NCI-H510A (cell line): ENCODE measurements around the gene FUS.
A peak's percentile ranks its signal among the peaks of the same experiment; 100 is the strongest.
"Not testable (repeated sequence)": the region's sequence is repeated elsewhere in the genome, so short reads cannot be mapped to it uniquely, and the experiment has no call there.

Experiments
- DNase-seq: peaks from one replicate; lab custom pipeline; 2025; lab: John Stamatoyannopoulos, UW

The FUS gene

DNA sequence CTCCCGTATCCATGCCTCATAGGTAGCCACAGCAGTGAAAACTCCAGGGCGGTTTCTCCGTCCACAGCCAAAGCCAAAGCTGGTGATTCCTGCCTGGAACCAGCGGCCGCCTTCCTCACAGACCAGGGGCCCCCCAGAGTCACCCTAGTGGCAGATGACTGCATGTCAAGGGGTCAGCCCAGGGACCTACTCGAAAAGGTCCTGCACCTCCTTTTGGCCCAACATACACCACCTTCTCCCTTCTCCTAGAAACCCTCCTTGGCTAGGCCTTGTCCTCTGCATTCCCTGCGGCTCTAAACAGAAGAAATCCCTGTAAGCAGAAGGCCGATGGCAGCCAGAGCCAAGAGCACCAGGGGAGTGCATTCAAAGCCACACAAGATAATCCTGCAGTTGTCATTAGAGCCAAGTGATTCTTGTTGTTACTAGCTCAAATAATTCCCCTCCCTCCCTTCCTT lies 36.2 kb upstream of the FUS start:
- no peak for DNase-seq

DNA sequence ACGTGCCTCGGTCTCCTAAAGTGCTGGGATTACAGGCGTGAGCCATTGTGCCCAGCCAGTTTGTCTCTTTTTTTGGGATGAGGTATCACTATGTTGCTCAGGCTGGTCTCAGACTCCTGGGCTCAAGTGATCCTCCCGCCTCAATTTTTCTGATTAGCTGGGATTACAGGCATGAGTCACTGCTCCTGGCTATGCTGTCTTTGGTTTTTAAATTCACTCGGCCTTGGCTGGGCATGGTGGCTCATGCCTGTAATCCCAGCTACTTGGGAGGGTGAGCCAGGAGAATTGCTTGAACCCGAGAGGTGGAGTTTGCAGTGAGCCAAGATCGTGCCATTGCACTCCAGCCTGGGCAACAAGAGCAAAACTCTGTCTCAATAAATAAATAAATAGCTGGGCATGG lies 35.5 kb upstream of the FUS start:
- DNase-seq: not testable (repeated sequence)

DNA sequence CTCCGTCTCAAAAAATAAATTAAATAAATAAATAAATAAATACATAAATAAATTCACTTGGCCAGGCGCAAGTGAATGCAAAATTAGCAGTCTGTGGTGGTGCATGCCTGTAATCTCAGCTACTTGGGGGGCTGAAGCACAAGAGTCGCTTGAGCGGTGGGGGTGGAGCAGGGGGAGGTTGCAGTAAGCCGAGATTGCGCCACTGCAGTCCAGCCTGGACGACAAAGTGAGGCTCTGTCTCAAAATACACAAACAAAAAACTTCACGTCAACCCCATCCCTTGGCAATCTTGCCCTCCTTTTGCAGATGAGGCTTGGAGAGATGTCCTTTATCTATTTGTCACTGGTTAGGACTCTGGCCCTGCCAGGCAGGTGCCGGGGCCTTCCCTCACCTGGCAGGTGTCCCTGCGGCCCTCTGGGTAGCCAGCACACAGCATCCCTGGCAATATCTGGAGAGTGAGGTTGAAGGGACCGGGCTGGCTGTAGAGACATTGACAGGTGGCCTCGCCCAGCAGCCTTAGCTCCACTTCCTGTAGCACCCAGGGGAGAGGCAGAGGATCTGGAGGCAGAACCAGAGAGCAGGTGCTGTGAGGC lies 34.4 kb upstream of the FUS start:
- peak; percentile 66 for DNase-seq

DNA sequence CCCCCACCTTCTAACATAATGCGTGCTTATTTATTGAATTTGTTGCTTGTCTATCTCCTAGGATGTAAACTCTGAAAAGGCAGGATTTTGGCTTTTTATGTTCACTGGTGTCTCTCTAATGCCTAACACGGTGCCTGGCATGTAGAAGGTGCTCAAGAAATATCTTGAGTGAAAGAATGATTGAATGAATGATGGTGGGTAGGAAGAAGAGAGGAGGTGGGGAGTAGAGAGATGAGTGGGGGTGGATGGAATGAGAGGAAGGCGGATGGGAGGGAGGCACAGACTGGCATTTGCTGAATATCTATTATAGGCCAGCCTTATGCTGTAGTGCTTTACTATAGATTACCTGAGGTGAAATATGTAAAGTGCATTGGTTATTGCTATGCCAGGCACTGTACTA lies 32.4 kb upstream of the FUS start:
- DNase-seq: no peak

DNA sequence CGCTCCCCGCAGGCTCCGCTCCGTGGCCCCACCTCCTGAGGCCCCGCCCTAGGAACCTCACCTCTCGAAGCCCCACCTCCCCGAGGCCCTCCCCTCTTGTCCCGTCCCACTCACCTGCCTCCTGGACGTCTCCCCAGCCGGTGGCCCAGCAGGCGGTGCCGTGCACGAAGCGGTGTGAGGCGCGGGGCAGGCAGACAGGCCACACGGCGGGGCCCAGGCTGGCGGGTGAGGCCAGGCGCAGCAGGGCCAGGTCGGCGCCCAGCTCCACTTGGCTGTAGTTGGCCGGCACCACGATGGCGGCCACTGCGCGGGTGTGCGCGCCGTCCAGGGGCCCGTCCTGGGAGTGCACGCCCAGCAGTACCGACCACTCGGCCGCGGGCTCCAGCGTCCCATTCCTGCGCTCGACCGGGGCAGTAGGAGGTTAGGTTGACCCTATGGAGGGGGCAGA lies 31.6 kb upstream of the FUS start:
- DNase-seq: no peak

DNA sequence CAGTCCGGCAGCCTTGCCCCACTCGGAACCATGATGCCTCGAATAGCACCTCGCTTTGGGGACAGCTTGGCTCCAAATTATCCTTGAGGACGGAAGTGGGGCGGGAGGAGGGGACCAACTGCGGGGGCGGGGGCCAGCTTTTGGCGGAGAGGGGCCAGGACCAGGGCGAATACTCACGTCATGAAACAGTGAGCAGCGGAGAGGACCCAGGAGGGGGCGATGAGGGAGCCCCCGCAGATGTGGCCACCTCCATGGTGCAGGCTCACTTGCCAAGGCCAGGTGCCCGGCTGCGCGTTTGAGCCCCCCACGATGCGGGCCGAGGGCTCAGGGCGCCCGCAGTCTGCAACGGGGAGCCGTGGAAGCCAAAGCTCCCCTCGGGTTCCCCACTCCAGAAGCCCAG lies 31.0 kb upstream of the FUS start:
- DNase-seq: no peak

DNA sequence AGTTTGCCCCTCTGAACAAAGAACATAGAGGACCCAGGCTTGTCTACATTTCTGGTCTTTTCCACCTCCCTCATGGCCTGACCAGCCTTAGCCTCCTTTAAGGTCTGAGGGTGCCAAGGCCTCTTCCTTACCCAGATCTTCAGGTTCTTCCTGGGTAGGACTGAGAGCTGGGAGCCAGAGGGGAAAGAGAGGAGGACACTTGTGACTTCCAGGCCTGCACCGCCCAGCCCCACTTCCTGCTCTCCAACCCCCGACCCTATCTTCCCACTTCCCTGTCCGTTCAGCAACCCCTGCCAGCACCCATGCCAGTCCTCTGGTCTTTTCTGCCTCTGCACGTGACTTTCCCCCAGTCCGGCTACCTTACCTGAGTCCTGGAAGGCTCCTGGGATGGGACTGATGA lies 30.6 kb upstream of the FUS start:
- DNase-seq: no peak

DNA sequence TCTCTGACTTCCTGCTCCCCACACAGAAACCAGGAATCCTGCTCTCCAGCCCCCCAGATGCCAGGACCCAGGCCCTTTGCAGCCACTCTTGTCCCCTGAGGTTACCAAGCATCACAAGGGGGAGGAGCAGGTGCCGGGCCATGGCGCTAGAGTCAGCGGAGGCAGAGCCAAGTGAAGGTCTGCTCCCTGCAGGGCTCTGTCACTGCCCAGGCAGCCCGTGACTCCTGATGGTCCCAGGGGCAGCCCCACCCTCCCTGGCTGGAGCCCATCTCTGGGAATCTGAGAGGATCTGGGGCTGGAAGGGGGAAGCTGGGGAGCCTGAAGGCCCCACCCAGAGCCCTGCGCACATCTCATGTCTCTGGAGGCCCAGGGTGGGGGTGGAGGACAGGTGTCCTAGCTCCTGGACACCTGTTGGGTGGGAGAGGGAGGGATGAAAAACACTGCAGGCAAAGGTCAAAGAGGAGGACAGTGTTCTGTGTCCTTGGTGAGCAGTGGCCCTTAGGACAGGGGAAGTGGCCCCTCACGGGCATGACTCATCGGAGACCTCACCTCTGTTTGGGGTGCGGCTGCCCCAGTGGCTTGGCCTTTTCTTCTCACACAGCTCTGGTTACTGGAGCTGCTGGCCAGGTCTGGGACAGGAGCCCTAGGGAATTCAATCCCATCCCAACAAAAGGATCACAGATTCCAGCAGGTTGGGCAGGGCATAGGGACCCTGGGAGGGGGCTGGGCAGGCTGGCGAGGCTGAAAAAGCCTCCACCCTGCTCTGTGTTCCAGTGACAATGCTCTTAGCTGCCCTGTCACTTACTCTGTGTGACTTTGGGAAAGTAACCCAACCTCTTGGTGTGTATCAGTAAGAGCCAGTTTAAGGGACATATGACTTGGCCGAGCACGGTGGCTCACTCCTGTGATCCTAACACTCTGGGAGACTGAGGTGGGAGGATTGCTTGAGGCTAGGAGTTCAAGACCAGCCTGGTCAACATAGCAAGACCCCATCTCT lies 29.7 kb upstream of the FUS start, which contains the start of gene PRSS36:
TSS of gene PRSS36 (minus strand) at position 173 of the 997 bp plus-strand sequence. CDS start at position 142, 31 bp downstream.
- DNase-seq: no peak

DNA sequence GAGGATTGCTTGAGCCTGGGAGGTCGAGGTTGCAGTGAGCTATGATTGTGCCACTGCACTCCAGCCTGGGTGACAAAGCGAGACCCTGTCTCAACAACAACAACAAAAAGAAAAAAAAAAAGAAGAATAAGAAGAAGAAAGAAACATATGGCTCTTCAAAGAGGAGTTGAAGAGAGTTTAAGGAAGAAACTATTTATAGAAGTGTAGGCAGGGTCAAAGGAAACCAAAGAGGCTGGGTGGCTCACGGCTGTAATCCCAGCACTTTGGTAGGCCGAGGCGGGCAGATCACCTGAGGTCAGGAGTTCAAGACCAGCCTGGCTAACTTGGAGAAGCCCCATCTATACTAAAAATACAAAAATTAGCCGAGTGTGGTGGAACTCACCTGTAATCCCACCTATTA lies 29.0 kb upstream of the FUS start:
- not testable (repeated sequence) for DNase-seq

DNA sequence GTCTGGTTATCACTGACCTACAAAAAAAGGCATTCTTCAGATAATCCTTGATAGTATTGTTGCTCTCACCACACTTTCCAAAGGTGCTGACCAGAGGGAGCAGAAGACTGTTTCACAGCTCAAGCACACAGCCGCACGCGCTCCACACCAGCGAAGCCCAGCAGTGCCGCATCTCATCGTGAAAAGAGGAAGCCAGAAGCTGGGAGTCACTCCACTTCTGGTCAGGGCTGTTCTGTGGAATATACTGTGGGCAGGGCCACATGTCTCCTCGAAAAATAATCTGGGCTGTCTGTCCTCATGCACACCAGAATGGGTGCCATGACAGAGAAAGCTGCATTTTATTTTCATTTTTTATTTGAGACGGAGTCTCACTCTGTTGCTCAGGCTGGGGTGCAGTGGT lies 22.8 kb upstream of the FUS start:
- no peak for DNase-seq

DNA sequence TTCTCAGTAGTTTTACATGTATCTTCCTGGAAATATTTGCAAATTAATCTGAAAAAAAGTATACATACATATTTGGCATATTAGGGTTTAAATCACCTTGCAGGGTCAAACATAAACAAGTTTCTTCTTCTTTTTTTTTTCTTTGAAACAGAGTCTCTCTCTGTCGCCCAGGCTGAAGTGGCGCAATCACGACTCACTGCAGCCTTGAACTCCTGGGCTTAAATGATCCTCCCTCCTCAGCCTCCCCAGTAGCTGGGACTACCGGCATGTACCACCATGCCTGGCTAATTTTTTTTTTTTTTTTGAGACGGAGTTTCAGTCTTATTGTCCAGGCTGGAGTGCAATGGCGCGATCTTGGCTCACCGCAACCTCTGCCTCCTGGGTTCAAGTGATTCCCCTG lies 12.6 kb upstream of the FUS start:
- DNase-seq: no peak

DNA sequence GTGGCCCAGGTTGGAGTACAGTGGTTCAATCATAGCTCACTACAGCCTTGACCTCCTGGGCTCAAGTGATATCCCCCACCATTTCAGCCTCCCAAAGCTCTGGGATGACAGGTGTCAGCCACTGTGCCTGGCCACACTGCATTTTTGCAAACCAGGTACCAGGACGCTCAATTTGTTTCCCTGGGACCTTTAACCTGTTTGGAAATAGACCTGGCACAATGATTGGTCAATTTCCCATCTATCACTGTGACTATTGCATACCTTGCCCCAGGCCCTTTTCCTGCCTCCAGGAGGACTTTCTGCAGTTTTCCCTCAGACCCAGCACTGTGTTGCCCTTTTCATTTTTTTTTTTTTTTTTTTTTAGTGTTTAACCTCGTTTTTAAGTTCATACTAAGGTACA lies 11.1 kb upstream of the FUS start:
- DNase-seq: no peak

DNA sequence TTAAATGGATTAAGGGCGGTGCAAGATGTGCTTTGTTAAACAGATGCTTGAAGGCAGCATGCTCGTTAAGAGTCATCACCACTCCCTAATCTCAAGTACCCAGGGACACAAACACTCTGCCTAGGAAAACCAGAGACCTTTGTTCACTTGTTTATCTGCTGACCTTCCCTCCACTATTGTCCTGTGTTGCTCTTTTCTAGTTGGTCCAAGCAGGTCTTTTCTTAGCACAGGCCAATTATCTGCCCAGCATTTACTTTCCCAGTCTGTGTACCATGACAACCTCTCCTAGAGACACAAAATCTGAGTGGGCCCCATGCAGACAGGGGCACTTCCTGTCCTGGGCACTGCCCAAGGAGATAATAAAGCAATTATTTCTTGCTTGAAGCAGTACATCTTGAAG lies 9.9 kb upstream of the FUS start:
- DNase-seq: not testable (repeated sequence)

DNA sequence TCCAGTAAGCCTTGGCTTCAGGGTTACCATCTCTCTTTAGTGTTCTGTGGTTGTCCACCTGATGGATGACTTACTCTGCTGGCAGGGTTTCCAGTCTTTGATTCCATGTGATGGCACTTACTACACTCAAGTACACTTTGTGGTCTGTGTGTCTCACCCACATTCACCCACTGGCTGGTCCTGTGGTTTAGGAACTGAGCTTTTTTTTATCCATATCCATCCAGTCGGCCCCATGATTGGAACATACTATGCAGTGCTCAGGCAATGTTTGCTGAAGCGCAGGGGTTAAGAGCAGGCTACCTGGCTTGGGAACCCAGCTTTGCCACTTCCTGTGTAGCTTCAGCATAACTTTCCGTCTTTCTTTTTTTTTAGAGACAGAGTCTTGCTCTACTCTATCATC lies 2.8 kb upstream of the FUS start:
- DNase-seq: peak; percentile 45

DNA sequence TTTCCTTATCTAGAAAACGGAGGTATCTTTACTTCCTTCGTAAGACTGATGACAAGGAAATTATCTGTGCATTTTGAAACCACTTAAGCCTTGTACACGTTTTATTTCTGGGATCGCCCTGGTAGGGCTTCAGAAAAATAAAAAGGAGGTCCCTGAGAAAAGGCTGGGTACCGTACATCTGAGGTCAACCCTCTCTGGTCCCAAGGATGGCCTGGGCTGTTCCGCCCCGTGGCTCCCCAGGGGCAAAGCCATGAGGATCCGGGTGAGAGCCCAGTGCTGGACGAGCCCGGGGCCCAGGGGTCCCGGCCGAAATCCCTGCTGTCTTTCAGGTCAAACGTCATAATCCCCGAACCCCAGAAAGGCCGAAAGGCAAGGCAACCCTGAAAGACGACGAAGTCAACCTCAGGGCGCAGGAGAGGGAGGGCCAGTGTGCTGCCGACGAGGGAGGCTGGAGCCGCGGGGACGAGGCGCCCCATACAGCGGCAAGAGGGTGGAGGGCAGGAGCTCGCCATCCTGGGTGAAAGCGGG lies 656 bp upstream of the FUS start:
- no peak for DNase-seq

DNA sequence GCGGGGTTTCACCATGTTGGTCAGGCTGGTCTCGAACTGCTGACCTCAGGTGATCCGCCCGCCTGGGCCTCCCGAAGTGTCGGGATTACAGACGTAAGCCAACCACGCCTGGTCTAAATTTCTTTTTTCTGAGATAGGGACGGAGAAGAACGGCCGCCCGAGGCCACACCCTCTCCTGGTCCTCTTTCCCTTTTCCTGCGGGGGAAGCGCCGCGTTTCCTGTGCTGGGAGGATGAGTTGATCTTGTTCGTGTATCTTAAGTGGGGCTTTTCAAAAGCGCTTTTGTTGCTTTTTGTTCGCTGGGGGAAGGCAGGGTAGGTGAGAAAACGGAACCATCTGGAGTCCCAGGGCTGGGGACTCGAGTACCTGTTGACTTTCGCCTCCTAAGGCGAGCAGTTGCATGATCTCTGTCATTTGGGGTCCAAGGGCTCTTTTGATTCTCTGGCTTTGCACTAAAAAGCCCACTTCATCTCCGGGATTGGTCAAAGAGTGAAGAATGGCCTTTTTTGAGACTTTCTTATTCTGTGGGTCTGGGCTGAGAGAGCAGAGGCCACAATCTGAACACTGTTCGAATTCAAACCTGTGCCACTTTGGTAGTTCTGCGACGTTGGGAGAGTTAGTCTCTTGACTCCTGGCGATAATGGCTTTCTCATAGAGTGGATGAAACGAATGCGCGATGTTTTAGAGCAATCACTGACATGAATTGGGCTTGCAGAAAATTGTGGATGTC lies 1.3 kb downstream of the FUS start:
- DNase-seq: no peak

DNA sequence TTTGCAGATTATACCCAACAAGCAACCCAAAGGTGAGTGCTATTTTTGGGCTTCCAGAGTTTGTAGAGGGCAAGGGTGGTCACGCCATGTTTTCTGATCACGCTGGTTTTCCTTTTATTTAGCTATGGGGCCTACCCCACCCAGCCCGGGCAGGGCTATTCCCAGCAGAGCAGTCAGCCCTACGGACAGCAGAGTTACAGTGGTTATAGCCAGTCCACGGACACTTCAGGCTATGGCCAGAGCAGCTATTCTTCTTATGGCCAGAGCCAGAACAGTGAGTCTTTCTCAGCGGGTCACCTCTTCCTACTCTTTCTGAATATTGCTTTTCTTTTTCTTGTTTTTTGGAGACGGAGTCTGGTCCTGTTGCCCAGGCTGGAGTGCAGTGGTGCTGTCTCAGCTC lies 2.5 kb downstream of the FUS start:
- no peak for DNase-seq

DNA sequence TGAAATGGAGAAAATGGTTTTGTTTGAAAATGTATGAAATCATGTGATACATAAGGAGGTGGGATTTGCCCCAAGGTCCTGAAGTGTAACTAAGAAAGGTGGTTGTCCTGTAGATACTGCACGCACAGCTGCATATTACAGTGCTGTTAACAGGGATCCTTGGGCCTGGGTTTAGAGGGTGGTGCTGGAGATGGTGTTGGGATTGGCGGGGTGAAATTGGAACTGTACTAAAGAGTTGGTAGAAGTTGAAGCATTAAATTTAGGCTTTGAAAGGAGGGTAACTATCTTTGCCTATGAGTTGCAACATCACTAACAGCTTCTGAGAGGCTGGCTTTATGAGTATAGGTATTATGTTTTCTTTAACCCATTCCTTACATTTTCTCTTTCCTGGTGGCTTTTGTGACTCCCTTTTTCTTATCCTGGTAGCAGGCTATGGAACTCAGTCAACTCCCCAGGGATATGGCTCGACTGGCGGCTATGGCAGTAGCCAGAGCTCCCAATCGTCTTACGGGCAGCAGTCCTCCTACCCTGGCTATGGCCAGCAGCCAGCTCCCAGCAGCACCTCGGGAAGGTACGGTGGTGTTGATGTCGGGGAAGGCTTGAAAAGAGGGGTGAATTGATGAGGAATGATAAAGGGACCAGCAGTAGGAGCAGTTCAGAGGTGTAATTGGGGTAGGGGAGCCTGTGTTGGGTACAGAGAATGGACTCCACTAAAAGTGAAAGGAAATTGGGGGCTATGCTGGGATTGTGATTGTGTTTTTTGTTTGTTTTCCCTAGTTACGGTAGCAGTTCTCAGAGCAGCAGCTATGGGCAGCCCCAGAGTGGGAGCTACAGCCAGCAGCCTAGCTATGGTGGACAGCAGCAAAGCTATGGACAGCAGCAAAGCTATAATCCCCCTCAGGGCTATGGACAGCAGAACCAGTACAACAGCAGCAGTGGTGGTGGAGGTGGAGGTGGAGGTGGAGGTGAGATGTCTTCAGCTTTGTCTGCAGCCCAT lies 3.8 kb downstream of the FUS start:
- DNase-seq: no peak

DNA sequence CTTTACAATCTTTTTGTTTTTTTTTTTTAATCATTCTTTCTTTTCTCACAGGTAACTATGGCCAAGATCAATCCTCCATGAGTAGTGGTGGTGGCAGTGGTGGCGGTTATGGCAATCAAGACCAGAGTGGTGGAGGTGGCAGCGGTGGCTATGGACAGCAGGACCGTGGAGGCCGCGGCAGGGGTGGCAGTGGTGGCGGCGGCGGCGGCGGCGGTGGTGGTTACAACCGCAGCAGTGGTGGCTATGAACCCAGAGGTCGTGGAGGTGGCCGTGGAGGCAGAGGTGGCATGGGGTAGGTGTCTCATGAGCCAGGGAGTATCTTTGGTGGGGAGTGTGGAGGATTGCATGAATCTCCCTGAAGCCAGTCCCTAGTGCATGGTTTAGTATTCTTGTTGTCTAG lies 4.9 kb downstream of the FUS start:
- DNase-seq: no peak

DNA sequence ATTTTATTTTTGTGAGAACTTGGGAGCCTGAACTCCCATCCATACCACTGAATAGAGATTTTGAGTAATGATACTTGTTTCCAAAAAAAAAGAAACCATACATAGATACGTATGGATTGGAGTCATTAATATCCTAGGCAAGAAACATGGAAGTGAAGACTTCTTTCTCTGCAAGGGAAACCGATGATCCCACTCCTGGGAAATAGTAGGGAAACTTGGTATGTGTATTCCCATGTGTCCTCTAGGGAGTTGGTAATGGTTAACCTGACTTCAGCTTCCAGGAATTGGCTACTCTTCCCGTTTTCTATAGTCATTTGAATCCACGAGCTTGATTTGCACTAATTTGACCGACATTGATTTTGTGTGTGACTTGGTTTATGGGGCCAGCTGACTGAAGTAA lies 5.4 kb downstream of the FUS start:
- no peak for DNase-seq

DNA sequence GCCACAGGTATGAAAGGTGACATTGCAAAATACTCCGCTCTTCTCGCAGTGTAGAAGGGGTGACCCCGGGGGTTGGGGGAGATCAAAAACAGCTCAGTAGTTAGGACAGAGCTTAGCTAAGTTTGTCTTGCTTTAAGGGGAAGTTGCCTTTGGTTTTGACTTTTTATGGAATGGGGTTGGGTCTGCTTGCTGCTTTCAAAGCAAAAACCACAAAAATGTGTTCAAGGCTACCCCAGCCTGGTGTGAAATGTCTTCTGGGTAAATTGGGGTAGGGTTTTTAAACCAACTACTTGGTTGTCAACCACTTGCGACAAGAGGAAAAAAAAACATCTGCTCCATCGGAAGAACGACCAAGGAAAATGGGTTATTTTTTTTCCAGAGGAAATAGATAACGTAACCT lies 6.2 kb downstream of the FUS start:
- no peak for DNase-seq
